Esophagus mucosa (tissue), 1 donor: ENCODE data around the gene PNPLA2. TPM values are rescaled to one million over a fixed set of nuclear protein-coding genes. Genes with fewer than 3 reads are reported as not detected.

ENCODE experiments used
- ATAC-seq: fragments of 200-7000 bp; cut with Tn5 transposase; one replicate; pipeline ENCODE4 v1.9.1; 2020
- total RNA-seq: library from RNA; stranded (reverse); gene quantifications from one replicate; pipeline ENCODE4 v1.2.4, GENCODE V29; 2023
- donor health status: DM: yes; HTN: yes; CAD: no.

Gene PNPLA2
- total RNA-seq, 1 donor from 2014 or later, result 24.5 TPM

DNA sequence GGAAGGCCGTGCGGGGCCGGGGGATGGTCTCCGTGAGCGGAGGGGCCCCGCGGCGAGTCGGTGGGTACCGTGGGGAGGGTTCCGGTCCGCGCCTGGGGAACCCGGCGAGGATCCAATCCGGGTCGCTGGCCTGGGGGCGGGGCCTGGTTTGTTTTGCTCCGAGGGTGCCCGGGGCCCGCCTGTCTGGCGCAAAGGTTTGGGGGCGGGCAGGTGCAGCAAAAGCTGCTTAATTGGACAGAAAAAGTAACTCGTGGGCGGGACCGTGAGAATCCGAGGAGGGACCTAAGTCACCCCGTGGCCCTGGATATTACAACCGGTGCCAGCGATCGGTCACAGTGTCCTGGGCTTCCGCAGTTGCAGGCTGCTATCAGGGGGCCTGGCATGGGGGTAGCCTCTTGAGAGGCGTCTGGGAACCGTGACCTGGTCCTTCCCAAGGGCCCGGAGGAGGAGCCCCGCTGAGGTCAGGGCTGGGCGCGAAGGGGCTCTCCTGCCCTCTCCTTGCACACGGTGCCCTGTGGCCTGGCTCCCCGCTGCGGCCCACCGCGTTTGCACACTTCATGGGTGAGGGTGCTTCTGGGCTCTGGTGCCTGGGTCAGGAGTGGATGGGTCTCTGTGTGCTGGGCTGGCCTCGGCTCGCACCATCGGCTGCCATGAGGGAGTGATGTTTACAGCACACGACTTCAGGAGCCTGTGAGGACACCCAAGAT, 1.4 kb downstream of the PNPLA2 start:
- peak; percentile 60 for ATAC-seq

- peak; percentile 27 for ATAC-seq
Measured at GRCh38 chr11:820655-821511, 2.2 kb downstream of the PNPLA2 start.

GRCh38 chr11:821512-822371, 3.0 kb downstream of the PNPLA2 start:
- ATAC-seq, result no peak

DNA sequence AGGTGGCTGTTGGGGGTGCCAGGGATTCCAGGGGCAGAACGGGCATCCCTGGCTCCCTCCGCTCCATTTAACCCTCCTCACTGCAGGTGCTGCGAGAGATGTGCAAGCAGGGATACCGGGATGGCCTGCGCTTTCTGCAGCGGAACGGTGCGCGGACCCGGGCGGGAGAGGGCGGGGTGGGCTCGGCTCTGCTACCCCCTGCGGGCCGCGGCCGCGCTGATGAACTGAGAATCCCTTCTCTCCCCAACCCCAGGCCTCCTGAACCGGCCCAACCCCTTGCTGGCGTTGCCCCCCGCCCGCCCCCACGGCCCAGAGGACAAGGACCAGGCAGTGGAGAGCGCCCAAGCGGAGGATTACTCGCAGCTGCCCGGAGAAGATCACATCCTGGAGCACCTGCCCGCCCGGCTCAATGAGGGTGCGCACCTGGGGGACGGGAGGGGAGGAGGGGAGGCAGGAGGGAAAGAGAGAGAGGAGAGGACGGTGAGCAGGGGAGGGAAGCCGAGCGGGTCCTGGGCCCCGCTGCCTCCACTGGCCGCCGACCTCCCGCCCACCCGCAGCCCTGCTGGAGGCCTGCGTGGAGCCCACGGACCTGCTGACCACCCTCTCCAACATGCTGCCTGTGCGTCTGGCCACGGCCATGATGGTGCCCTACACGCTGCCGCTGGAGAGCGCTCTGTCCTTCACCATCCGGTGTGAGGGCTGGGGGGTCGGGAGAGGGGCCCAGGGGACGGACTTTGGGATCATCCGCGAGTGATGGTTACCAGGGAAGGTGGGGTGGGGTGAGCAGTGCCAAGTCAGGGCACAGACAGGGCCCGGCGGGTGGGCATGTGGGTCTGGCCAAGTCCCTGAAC, 5.0 kb downstream of the PNPLA2 start:
- no peak for ATAC-seq

GRCh38 chr11:824292-824880, 5.7 kb downstream of the PNPLA2 start:
- no peak for ATAC-seq

- no peak for ATAC-seq
Measured at GRCh38 chr11:824942-825341, 6.2 kb downstream of the PNPLA2 start.

- no peak for ATAC-seq
Measured at GRCh38 chr11:825366-826226, 6.9 kb downstream of the PNPLA2 start.

GRCh38 chr11:826227-826621, 7.5 kb downstream of the PNPLA2 start:
- no peak for ATAC-seq

DNA sequence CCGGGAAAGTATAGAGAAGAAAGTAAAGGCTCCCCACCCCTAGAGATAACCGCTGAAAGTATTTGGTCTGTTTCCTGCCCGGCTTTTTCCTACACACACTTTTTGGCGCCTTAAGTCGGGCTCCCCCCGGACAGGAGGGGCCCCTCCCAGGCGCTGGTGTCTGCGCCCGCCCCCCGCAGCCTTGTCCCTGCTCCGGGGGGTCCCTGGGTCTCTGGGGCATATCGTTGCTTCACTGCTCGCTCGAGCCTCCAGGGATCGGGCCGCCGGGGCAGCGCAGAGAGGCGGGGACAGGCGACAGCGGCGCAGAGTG, 8.1 kb downstream of the PNPLA2 start:
- no peak for ATAC-seq

- ATAC-seq, result peak; percentile 1
Measured at GRCh38 chr11:827146-827896, 8.6 kb downstream of the PNPLA2 start.

DNA sequence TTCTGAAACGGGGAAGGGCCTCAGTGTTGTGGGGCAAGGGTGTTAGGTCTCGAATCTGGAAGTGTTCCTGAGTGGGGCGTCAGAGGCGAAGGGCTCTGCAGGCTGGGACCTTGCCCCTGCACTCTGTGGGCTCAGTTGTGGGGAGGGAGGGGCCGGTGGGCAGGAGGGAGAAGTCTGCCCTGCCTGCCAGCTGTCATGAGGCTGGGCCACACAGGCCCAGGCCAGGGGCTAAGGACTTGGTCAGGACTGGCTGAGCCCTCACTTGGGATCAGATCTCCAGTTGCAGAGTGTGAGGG, 9.1 kb downstream of the PNPLA2 start, which contains the start of gene CRACR2B:
CRACR2B (plus strand) TSS at position 23 of the 296 bp plus-strand sequence. CDS start 689 bp downstream, outside the sequence.
- ATAC-seq, result no peak

DNA sequence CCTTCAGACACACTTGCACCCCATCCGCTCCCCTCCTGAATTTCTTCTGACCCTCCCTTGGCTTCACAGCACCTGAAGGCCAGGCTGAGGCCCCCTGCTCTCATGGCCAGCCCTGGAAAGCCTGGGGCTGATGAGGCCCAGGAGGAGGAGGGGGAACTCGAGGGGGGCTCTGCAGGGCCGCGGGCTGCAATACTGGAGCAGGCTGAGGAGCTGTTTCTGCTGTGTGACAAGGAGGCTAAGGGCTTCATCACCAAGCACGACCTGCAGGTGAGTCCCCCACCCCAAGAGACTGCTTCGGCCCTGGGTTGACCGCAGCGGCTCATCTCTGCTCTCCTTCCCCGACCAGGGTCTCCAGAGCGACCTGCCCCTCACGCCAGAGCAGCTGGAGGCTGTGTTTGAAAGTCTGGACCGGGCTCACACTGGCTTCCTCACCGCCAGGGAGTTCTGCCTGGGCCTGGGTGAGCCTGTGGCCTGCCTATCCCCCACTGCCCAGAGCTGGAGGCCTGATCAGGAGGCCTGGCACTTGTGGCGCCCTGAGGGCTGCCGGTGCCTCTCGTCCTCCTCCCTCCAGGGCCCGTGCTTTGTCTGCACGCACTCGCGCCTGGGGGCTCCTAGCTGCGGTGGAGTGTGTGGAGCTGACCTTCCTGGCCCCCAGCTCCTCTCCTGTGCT, 9.9 kb downstream of the PNPLA2 start:
- ATAC-seq, result no peak

- ATAC-seq, result peak; percentile 15
Measured at GRCh38 chr11:829176-829846, 10.6 kb downstream of the PNPLA2 start.

- ATAC-seq, result no peak
Measured at GRCh38 chr11:829847-830294, 11.2 kb downstream of the PNPLA2 start.

- peak; percentile 7 for ATAC-seq
Measured at GRCh38 chr11:830295-831117, 11.8 kb downstream of the PNPLA2 start.

DNA sequence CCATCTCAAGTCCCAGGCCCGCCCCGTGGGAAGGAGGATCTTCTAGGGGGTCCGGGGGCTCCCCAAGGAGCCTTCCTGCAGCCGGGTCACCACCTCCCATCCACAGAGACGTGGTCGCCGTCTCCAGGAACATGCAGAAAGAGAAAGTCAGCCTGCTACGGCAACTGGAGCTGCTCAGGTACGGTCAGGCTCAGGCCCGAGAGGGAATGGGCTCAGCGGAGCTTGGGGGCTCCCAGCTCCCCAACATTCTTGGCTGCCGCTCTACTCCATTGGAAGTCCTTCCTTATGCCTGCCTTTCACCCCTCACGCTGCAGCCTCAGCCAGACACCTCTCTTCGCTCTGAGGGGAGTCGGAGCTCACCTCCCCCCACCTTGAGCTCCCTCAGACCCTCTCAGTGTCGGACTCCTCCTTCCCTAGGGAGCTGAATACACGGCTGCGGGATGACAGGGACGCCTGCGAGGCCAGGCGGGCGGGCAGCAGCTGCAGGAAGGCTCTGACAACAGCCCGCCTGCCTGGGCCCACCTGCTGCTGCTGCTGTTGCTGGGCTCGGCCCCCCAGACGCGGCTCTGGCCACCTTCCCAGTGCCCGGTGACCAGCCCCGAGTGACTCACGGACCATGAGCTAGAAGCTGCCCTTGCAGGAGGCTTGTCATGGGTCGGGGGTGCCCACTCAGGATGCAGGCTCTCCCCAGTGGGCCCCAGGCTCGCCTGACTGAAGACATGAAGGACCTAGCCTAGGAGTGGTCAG, 12.6 kb downstream of the PNPLA2 start:
- ATAC-seq, result no peak

DNA sequence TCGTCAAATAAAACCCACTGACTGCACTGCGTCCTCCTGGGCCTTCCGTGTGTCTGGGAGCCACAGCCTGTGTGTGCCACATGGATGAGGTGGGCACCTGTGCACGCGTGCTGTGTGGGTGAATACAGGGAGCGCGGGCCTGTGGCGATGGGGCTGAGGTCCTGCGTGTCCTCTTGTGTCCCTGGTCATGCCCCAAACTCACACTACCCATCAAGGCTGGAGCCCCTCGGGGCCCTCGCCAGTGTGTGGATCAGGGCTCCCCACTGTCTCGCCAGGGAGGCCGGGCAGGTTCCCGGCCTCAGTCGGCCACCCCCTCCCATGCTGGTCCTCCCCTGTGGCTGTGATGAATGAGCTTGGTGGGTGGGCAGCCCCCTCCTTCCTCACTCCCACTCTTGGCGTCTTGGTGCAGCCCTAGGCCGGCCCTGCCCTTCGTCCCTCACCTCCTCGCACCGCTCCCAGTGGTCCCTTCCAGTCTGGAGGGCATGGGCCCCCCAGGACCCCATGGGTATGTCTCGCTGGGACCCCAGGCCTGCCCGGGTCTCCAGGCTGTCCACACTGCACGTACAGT, 13.3 kb downstream of the PNPLA2 start:
- ATAC-seq, result no peak
